Fibroblast of skin of right biceps (primary cell): Measurements from ENCODE around the gene AMH.

Experiments used
- DNase-seq: peaks from one replicate; pipeline ENCODE4 v3.0.0-alpha.2; 2013

AMH gene

DNA sequence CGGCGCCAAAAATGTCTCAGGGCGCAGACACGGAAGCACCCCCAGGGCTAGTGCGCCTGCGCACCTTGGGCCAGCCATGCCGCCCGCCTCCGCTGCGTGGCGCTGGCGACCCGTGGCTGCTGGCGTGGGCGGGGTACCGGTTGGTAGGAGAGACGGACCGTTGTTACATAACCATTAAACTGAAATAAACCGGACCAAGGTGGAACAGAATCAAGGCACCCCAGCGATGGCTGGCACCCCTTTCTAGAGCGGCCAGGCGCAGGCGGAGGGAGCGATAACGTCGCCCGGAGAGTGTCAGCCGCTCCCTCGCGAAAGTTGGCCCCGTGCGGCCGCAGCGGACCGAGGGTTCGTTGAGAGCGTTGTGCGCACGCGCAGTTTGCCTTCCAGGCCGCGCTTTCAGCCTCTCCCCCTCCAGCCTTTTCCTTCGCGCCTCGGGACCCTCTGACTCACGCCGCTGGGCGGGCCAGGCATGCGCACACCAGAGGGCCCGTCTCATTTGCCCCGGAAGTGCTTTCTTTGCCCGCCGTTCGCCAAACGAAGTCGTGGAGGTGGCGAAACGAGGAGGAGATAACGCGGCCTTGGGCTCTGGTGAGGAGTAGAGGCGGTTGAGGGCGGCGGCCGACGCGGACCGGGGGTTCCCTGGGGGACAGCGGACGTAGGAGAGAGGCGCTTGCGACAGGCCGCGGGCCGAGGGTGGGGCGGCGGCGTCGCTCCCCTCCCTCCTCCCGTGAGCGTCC is 12.6 kb upstream of the AMH start, which contains the start of the genes PLEKHJ1 and SF3A2:
Gene PLEKHJ1 (minus strand): TSS at position 16 of the 737 bp plus-strand sequence. CDS start 81 bp downstream, outside the sequence.
Gene SF3A2 (plus strand): TSS at position 511 of the 737 bp plus-strand sequence. CDS start 6,595 bp downstream, outside the sequence.
- peak; percentile 97 for DNase-seq

DNA sequence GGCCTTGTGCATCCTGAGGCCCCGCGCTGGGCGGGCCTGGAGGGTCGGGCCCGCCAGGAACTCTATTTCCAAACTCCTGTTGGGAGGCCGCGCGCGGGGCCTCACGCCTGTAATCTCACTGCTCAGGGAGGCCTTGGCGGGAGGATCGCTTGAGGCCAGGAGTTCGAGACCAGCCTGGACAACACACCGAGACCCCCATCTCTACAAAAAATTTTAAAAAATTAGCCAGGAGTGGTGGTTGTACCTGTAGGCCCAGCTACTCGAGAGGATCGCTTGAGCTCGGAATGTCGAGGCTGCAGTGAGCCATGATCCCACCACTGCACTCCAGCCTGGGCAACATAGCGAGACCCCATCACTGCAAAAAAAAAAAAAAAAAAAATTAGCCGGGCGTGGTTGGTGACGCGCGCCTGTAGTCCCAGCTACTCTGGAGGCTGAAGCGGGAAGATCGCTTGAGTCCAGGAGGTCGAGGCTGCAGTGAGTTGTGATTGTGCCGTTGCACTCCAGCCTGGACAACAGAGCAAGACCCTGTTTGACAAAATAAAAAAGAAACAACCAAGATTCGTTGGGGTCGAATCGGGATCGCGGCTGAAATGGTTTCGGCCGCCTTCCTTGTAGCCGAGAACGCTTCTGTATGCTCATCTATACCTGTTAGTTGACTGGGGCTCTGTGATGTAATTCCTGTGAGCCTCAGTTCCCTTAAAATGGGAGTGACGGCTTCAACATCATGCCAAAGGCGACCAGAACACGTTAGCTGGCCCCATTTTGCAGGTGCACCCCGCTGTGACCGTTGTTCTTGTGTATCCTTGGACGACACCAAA is 11.9 kb upstream of the AMH start:
- no peak for DNase-seq

DNA sequence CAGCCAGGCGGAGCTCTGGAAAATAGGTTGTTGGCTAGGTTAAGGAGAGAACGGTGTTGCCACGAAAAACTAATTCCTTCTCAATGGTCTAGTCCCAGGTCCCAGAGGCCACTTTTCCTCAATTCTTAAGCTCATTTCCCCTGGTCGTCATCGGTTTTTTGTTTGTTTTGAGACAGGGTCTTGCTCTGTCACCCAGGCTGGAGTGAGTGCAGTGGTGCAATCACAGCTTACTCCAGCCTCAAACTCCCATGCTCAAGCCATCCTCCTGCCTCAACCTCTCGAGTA is 11.3 kb upstream of the AMH start:
- DNase-seq: no peak

DNA sequence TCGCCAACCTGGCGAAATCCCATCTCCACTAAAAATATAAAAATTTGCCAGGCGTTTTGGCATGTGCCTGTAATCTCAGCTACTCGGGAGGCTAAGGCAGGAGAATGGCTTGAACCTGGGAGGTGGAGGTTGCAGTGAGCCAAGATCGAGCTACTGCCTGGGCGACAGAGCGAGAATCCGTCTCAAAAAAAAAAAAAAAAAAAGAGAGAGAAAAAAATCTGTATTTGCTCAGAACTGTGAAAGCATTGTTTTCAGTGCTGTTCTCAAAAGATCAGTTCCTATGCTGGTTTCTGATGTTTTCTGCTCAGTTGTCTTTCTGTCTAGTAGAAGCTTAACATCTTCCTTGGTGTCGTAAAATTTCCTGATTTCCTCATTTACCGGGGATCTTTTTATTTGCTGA is 9.9 kb upstream of the AMH start:
- DNase-seq: no peak

DNA sequence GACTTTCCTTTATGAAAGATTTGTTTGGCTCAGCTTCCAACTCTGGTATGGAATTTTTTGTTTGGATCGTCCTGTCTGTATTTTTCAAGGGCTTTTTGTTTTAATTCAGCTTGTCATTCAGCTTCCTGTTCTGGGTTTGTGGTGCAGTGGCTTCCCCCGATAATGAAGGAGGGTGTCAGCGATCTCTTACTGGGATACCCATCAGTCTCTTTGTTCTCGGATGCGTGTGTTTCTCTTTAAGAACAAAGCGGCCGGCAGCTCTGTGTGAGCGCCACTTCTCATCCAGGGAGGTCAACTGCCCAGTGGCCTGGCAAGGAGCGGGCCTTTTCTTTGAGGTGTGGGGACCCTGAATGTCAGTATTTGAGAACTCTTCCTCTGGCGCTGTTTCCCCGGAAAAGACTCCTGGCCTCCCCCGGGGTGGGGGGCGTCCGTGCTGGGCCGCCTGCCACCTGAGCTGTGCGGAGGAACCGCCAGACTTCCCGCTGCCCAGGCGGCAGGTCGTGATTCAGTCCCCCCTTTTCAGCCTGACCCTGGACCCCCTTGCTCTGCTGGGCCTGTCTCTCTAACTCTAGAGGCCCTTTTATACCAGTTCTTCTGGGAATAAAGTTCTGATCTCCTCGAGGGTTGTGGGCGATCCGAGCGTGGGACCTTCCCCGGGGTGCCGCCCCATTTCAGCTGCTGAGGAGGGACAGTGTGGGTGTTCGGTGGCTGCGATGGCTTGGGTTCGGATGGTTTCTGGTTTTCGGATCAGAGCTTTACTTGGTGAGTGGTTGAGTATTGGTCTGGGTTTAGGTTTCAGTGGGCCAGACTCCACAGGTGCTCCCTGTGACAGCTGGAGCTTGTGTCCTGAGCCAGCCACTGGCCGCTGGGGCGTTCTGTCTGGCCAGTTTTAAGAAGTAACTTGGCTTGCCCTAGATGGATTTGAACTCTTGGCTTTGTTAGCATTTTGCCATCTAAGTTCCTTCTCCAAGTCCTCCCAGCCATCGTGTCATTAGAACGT is 9.1 kb upstream of the AMH start:
- peak; percentile 44 for DNase-seq

DNA sequence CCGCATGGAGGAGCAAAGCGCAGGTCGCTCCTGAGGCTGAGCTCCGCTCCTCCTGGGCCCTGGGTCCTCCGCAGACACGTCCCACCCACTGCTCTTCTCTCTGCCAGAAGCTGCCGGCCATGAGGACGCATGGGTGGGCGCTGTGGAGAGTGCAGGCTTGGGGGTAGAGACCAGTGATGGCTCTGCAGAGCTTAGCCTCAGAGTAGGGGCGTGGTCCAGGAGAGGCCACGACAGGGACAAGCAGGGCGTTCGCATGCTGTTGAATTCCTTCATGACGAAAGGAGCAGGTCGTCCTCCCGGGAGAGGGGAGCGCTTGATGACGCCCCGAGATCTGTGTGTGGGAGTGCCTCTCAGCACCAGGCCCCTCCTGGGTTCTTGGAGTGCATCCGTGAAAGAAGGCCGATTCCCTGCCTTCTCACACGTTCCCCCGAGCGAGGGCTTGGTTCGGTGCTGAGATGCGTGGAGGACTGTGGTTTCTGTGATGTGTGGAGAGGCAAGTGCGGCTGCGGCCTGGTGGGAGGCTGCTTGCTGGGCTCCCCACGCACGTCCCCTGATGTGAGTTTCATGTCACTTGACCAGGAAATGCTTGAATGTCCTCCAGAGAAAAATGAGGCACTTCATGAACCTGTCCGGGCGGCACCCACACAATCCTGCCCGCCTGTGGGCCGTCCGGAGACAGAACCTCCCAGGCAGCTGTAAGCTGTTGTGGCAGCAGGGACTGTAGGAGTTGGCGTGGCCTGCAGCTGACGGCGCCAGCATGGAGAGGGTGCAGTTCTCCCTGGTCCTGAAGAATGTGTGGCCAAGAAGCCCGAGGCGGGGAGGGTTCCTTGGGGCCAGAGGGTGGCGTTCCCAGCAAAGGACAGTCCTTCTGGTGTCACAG is 8.0 kb upstream of the AMH start:
- DNase-seq: no peak

DNA sequence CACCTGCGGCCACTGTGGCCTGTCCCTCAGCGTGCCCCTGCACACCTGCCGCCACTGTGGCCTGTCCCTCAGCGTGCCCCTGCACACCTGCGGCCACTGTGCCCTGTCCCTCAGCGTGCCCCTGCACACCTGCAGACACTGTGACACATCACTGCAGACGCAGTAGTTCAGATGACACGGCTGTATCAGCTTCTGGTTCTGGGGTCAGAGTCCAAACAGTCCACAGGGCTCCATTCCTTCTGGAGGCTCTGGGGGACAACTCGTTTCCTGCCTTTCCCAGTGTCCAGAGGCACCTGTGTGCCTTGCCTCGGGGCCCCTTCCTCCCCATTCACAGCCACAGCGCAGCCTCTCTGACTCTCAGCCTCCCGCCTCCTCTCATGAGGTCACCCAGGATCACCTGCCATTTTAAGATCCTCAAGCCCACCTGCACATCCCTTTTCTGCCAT is 7.0 kb upstream of the AMH start:
- DNase-seq: no peak

DNA sequence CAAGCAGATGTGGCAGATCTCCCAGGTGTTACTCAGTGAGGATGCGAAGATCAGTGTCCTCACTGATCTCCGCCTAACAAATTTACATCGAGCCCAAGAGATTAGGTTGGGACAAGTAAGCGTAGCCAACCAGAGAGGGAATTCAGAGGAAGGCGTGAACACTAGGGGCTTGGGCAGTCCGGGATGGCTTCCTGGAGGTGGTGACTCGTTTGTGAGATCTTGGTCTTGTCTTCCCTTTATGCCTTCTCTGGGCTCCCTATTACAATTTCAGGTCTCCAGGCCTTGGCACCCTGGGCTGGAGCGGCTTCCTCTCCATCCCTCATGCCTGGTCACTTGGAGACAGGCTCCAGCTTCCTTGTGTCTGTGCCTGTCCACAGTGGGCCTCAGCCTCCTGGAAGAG is 6.3 kb upstream of the AMH start:
- DNase-seq: no peak

DNA sequence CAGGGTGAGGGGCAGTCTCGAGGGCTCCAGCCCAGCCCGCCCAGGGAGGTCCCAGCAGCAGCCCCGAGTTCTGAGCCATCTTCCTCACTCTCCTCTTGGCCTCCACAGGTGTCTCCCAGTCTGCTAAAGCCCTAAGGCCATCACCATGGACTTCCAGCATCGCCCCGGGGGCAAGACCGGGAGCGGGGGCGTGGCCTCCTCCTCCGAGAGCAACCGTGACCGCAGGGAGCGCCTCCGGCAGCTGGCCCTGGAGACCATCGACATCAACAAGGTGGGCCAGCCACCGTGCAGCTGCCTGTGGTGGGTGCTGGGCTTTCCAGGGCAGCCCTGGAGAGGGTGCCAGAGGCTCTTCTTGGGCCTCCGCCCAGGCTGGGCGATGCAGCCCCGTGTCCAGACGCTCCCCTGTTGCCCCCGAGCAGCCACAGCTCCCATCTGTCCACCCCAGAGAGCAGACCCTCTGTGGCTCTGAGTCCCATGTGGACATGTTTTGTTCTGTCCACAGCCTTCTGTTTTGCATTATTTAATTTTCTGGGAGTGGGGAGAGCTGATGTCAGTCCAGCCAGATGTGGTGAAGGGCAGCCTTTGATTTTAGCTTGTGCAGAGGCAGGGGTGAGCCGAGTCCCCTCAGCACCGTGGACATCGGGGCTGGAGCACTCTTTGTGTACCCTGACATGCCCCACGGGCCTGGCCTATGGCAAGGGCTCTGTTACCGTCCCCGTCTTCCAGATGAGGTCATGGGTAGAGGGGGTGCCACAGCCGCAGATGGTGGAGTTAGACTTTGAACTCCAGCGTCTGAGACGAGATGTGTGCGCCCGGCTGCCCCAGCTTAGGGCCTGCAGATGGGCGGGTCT is 5.6 kb upstream of the AMH start:
- no peak for DNase-seq

DNA sequence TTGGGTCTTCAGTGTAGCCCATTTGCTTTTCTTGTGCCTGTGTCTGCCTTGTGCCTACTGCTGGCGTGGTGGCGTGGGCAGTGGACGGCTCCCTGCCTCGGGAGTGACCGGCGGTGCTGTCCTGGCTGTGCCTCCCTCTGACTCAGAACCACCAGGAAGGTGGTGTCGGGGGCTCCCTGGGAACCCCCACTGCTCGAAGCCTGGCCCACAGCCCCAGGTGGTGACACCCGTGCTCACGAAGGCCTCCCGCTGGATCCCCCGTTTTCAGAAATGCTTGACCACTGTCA is 5.1 kb upstream of the AMH start:
- no peak for DNase-seq

DNA sequence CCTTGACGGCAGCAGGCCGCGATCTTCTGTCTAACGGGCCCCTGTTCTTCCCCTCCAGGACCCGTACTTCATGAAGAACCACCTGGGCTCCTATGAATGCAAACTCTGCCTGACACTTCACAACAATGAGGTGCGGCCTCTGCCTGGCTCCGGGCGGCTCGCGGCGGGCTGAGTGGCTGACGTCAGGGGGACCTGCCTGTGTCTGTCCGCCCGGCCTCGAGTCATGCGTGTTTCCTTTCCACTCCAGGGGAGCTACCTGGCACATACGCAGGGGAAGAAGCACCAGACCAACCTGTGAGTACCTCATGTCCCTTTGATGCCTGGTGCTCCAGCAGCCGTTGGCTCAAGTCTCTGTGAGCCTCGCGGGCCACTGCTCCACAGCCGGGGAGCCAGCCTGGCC is 4.6 kb upstream of the AMH start:
- DNase-seq: no peak

DNA sequence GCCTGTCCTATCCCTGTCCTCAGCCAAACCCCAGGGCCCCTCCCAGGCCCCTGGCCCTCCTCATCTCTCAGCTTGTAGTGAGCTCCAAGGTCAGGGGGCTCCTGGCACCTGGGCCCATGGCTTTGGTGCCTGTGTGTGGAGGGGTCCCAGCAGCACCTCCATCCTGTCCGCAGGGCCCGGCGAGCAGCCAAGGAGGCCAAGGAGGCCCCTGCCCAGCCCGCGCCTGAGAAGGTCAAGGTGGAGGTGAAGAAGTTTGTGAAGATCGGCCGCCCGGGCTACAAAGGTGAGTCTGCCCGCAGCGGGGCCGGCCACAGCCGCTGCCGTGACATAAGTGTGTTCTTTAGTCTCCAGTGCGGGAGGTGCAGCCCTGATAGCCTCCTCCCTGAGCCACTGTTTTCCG is 3.9 kb upstream of the AMH start:
- no peak for DNase-seq

DNA sequence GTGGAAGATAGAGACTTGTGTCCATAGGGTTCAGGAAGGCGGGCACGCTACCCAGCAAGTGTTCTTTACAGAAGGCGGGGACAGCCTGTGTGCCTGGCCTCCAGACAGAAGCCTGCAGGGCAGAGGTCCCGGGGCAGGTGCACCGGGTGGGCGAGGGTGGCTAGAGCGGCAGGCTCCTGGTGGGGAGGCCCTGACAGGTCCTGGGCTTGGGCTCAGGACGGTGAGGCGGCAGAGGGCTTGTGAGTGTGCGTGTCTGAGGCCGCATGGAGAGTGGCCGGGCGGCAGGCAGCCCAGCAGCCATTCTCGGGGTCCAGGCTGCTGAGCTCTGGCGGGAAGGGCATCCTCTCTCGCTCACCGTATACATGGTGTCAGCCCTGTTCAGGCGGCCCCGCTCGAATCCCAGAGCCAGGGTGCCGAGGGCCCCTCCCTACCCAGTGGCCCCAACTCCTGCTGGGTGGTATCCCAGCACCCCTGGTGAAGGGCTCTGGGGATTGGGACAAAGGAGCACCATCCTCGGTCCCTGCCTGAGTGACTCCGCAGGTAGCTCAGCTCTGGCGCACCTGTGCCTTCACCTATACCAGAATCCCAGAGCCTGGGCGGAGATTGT is 3.0 kb upstream of the AMH start:
- DNase-seq: no peak

DNA sequence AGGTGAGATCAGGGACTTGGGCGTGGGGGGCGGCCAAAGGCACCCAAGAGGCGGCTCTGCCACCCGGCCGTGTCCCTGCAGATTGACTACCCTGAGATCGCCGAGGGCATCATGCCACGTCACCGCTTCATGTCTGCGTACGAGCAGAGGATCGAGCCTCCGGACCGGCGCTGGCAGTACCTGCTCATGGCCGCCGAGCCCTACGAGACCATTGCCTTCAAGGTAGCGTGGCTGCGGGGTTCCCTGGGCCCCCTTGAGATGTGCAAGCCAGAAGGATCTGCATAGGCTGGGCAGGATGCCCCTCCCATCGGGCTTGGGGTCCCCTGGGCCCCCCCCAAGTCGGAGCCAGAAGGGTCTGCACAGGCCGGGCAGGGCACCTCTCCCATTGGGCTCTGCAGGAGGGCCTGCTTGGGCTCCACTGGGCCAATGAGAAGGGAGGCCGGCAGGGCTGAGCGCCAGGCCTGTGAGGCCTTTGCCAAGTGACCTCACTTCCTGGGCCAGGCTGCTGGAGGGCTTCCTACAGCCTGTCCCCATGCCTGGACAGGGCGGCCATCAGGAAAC is 2.2 kb upstream of the AMH start:
- DNase-seq: peak; percentile 35

DNA sequence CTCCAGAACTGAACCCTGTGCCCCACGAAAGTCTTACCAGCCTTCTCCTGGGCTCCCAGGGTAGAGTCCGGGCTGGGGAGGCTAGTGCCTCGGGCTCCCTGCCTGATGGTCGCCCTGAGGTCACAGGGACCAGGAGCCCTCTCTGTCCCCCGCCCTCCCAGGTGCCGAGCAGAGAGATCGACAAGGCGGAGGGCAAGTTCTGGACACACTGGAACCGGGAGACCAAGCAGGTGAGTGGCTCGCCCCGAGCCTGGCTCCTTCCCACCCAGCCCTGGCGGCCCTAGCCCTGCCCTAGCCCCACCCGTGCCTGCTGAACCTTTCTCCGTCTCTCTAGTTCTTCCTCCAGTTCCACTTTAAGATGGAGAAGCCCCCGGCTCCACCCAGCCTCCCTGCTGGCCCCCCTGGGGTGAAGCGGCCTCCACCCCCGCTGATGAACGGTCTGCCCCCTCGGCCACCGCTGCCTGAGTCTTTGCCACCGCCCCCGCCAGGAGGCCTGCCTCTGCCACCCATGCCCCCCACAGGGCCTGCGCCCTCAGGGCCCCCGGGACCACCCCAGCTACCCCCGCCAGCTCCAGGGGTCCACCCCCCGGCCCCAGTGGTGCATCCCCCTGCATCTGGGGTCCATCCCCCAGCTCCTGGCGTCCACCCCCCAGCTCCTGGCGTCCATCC is 1.6 kb upstream of the AMH start:
- no peak for DNase-seq

DNA sequence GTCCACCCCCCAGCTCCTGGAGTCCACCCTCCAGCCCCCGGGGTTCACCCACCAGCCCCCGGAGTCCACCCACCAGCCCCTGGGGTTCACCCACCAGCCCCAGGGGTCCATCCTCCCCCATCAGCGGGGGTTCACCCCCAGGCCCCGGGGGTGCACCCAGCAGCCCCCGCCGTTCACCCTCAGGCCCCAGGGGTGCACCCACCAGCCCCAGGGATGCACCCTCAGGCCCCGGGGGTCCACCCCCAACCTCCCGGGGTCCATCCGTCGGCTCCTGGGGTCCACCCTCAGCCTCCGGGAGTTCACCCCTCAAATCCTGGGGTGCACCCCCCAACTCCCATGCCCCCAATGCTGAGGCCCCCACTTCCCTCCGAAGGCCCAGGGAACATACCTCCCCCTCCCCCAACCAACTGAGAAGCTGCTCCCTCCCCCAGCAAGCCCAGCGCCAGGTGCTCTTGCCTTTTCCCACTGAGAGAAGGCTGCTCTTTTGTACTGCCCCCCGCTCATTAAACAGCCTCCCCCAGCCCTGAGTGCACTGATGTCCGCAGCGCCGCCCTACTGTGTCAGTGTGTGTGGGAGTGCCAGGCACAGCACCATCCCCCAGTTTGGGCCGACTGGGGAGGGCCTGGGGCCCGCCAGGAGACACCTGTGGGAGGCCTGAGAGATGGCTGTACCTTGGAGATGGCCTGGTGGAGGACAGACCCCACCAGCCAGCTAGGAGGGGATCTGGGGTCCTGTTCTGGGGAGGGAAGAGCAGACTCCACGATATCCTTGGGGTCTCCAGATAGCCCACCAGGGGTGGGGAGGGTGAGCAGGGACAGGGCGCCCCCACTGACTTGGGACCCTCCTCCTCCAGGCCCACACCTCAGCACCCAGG is 750 bp upstream of the AMH start:
- no peak for DNase-seq

DNA sequence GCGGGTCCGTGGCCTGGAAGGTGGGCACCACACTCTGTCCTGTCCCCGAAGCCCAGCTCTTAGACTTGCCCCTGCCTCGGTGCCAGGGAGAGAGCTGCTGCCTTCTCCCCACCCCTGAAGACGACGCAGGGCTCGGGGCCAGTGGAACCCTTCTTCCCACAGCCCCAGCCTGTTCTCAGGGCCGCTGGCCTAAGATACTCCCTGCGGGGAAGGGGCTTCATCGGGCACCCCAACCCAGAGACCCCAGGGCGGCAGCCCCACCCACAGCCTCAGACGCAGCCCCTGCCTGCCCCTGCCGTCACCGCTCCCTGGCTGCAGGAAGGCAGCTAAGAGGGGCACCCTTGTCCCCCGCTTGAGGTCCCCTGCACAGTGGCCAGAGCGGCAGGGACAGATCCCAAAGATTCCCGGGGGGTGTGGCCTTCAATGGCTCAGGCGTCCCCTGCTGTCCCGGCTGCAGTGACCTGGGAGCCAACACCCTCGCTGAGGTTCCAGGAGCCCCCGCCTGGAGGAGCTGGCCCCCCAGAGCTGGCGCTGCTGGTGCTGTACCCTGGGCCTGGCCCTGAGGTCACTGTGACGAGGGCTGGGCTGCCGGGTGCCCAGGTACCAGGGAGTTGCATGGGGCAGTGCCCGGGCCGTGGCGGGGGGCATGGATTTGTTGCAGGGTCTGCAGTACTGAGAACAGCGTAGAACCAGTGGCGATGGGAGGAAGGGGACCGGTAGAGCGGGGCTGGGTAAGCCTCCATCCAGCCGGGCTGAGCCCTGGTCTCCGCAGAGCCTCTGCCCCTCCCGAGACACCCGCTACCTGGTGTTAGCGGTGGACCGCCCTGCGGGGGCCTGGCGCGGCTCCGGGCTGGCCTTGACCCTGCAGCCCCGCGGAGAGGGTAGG is 1.0 kb downstream of the AMH start:
- DNase-seq: no peak

DNA sequence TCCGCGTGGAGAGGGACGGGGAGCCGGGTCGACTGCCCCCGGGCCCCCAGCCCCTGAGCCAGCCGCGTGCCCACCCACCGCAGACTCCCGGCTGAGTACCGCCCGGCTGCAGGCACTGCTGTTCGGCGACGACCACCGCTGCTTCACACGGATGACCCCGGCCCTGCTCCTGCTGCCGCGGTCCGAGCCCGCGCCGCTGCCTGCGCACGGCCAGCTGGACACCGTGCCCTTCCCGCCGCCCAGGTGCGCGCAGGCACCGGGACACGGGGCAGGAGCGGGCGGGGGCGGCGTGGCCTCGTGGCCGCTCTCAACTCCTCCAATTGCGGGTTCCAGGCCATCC is 1.6 kb downstream of the AMH start:
- no peak for DNase-seq
